ENCODE results near the gene INF2. TPM values are rescaled to one million over a fixed set of nuclear protein-coding genes. Genes with fewer than 3 reads are reported as not detected.

The INF2 gene
- total RNA-seq, 2 experiments from 2014 or later, result 74.9 to 76.9 TPM

DNA sequence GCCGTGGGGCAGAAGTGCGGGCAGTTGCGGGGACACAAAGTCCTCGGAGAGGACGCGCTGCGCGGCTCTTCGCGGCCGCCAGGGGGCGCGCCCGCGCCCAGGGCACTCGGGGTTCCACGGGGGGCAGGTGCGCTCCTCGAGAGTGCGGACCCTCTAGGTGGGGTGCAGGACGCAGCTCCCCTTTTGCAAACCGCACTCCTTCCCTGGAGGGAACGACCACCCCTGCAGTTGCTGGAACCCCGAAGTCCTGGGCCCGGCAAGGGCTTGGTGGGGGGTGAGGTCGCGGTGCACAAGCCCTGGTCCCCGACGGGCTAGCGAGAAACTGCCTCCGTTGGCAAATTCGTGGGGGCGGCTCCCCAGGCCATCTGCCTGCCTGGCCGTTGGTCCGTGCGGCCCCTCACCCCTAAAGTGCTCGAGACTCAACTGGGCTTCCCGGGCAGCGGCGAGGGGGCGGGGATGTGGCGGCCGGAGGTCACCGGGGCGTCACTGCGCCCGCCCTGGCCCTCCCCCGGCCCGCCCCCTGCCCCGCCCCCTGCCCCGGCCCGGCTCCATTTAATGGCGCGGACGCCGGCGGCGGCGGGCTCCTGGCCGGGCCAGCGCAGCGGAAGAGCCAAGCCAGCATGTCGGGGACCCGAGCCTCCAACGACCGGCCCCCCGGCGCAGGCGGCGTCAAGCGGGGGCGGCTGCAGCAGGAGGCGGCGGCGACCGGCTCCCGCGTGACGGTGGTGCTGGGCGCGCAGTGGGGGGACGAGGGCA is 34.4 kb downstream of the INF2 start, which contains the start of gene ADSS1:
Gene ADSS1, plus strand, starts transcription at position 579 of the 756 bp plus-strand sequence. Its CDS starts 42 bp downstream, at position 621.
- H3K4me3 ChIP-seq (ENCODE audit: low read length), result peak within 1 kb of the TSS; percentile 87
- peak; percentile 31 to 83 (median 52) for DNase-seq

DNA sequence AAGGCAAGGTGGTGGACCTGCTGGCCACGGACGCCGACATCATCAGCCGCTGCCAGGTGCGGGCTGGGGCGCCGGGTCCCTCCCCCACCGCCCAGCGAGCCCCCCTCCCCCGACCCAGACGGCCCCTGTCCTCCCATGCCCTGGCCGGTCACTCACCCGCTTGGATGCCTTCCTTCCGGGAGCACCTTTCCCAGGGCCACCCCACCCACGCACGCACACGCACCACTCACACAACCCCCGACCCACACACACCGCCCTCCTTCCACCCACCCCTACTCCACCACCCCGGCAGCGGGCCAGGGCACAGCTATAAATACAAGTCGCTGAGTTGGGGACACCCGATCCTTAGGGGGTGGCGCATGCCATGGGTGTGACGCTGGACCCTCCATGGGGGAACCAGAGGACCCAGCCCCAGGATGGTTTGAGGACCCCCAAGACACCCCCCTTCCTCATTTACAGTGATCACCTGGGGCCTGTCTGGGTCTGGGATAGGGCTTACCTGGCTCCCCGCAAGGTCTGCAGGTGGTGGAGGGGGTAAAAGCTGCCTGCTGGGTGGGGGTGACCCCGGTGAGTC is 35.1 kb downstream of the INF2 start:
- no peak overlapping the region for H3K27ac Mint-ChIP-seq
- Histone ChIP-seq H3K4me3 (ENCODE audit: low read length) (peak overlapping the region; percentile 87), H3K27ac (ENCODE audit: low read depth in 1 of 2, low read length in 2 of 2) (no peak overlapping the region), H3K4me1 (ENCODE audit: insufficient read depth, low read length) (peaks cover 17% of the 10 kb centered on the region), H3K36me3 (ENCODE audit: insufficient read depth, low read length) (no peaks in the 10 kb centered on the region), H3K27me3 (ENCODE audit: control insufficient read depth in 1 of 2, insufficient read depth in 2 of 2, low read length in 2 of 2) (peaks cover 0 to 4% of the 10 kb centered on the region in 2 experiments), H3K9me3 (ENCODE audit: control insufficient read depth in 1 of 2, insufficient read depth in 1 of 2, low read length in 2 of 2) (peaks cover 0 to 4% of the 10 kb centered on the region in 2 experiments)
- H3K36me3 Mint-ChIP-seq (ENCODE audit: low read depth), result no peaks in the 10 kb centered on the region
- no peaks in the 10 kb centered on the region for H3K4me1 Mint-ChIP-seq (ENCODE audit: low read depth)
- no peak for TF ChIP-seq CTCF (IDR thresholded peaks at IDR 0.05)
- intact Hi-C loops (cut with DNase I, micrococcal nuclease), result loop anchor here in 1 of 2 experiments (1.0 to 2.0 kb wide), 2 partner anchors 29 to 70 kb away; partner anchors contain the start of genes AKT1 and SIVA1
- H3K27me3 Mint-ChIP-seq, result no peaks in the 10 kb centered on the region
- peak in 4 of 14 experiments; percentile 8 to 56 (median 28) for DNase-seq
- CTCF ChIA-PET, result interaction anchor here (1.5 kb wide), 1 partner anchor 44 kb away, joined by 3 read pairs; no protein-coding TSS in a partner anchor
- H3K9me3 Mint-ChIP-seq, result no peaks in the 10 kb centered on the region
- POLR2A ChIA-PET, result interaction anchor here (1.3 to 1.9 kb wide), 3 partner anchors 28 to 77 kb away, joined by 3 to 8 read pairs (median 4); partner anchors contain the start of genes SIVA1 and ZBTB42
- peak overlapping the region; percentile 58 for H3K4me3 Mint-ChIP-seq
- no peak for ATAC-seq (ENCODE audit: poor library complexity)

More for the DNA sequence above, 34.4 kb downstream of the INF2 start, which contains the start of gene ADSS1:
- peak; percentile 96 for TF ChIP-seq CTCF (IDR thresholded peaks at IDR 0.05)
- no peak within 1 kb of the TSS for H3K27ac Mint-ChIP-seq
- no peaks in the 10 kb centered on the region for H3K27me3 Mint-ChIP-seq
- H3K4me3 Mint-ChIP-seq, result peak within 1 kb of the TSS; percentile 70
- no peak within 1 kb of the TSS for H3K27ac ChIP-seq (ENCODE audit: low read depth in 1 of 2, low read length in 2 of 2)
- POLR2A ChIA-PET, result interaction anchor here (1.3 to 1.9 kb wide), 3 partner anchors 29 to 77 kb away, joined by 3 to 8 read pairs (median 4); partner anchors contain the start of genes SIVA1 and ZBTB42
- H3K4me1 ChIP-seq (ENCODE audit: insufficient read depth, low read length), result peaks cover 17% of the 10 kb centered on the region
- ATAC-seq (ENCODE audit: poor library complexity), result peak; percentile 79
- CTCF ChIA-PET, result interaction anchor here (1.5 to 2.2 kb wide), 2 partner anchors 15 to 45 kb away, joined by 3 to 5 read pairs; no protein-coding TSS in a partner anchor
- intact Hi-C loops (cut with DNase I, micrococcal nuclease), result loop anchor here (1.0 to 2.0 kb wide), 3 partner anchors 28 to 71 kb away; partner anchors contain the start of genes AKT1 (in 1 of the 2) and SIVA1 (in 1 of the 2)
- H3K4me1 Mint-ChIP-seq (ENCODE audit: low read depth), result no peaks in the 10 kb centered on the region
- peaks cover 3% of the 10 kb centered on the region for H3K36me3 ChIP-seq (ENCODE audit: insufficient read depth, low read length)
- no peaks in the 10 kb centered on the region for H3K9me3 Mint-ChIP-seq
- no peaks in the 10 kb centered on the region for H3K36me3 Mint-ChIP-seq (ENCODE audit: low read depth)
- H3K27me3 ChIP-seq (ENCODE audit: control insufficient read depth in 1 of 2, insufficient read depth in 2 of 2, low read length in 2 of 2), result peaks cover 0 to 4% of the 10 kb centered on the region in 2 experiments
- no peaks in the 10 kb centered on the region for H3K9me3 ChIP-seq (ENCODE audit: control insufficient read depth in 1 of 2, insufficient read depth in 1 of 2, low read length in 2 of 2)
